Measurements from ENCODE around the gene ADGRL3. TPM values are rescaled to one million over a fixed set of nuclear protein-coding genes. Genes with fewer than 3 reads are reported as not detected.
"Not testable (repeated sequence)": the region's sequence is repeated elsewhere in the genome, so short reads cannot be mapped to it uniquely, and the experiment has no call there.

ADGRL3 gene
- total and polyA plus RNA-seq, 3 donors from 2014 or later = 11.6 to 21.6 (median 12.8) TPM

DNA sequence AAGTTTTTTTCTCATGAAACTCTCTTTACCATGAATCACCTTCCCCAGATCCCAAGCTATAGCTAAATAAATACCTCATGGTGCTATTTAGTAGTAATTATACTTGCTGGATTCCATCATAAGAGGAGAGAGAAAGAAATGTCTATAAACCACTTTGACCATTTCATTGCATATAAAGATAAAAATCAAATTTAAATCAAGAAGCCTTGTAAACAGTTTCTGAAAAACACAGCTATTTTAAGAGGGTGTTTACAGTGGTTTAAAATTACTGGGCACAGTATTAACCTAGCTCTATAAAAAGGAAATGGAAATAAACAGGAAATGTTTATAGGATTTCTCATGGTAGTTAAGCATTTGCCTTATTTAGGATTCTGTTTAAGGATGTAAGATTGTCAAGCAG, 637.9 kb downstream of the ADGRL3 start:
- intact Hi-C loops (cut with DNase I; ENCODE audit: low total_unique reads) = no loop called here
- no peak overlapping the region for H3K4me3 ChIP-seq
- no peaks in the 10 kb centered on the region for H3K4me1 ChIP-seq
- TF ChIP-seq POLR2A (IDR thresholded peaks at IDR 0.05) = no peak
- TF ChIP-seq, protein P1, sequence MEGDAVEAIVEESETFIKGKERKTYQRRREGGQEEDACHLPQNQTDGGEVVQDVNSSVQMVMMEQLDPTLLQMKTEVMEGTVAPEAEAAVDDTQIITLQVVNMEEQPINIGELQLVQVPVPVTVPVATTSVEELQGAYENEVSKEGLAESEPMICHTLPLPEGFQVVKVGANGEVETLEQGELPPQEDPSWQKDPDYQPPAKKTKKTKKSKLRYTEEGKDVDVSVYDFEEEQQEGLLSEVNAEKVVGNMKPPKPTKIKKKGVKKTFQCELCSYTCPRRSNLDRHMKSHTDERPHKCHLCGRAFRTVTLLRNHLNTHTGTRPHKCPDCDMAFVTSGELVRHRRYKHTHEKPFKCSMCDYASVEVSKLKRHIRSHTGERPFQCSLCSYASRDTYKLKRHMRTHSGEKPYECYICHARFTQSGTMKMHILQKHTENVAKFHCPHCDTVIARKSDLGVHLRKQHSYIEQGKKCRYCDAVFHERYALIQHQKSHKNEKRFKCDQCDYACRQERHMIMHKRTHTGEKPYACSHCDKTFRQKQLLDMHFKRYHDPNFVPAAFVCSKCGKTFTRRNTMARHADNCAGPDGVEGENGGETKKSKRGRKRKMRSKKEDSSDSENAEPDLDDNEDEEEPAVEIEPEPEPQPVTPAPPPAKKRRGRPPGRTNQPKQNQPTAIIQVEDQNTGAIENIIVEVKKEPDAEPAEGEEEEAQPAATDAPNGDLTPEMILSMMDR (IDR thresholded peaks at IDR 0.05) = no peak
- no peaks in the 10 kb centered on the region for H3K27me3 ChIP-seq
- no peak overlapping the region for H3K27ac ChIP-seq
- no peaks in the 10 kb centered on the region for H3K36me3 ChIP-seq (ENCODE audit: low read depth, missing control alignments)
- no peak for DNase-seq
- H3K9me3 ChIP-seq = no peaks in the 10 kb centered on the region

DNA sequence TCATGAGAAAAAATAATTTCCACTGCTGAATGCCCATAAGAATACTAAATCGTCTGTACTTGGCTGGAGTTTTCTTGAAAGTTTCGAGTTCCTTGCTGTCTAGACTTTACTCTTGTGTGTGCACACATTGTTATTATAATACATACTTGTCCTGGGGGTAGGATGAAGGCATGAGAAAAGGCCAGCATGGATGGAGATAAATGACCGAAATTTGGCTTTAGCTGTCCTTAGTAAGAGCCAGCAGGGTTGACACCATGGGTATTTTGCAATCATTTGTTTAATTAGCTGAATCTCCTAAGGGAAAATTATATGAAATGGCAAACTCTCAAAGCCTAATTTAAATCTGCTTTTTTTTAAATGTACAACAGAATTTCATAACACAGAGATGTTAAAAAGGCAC, 641.6 kb downstream of the ADGRL3 start:
- Histone ChIP-seq H3K36me3 (ENCODE audit: low read depth, missing control alignments) (no peaks in the 10 kb centered on the region), H3K27me3 (no peaks in the 10 kb centered on the region), H3K4me3 (no peak overlapping the region), H3K9me3 (no peaks in the 10 kb centered on the region), H3K4me1 (no peaks in the 10 kb centered on the region), H3K27ac (no peak overlapping the region)
- 60 to 66% methylated on average over 3 of the region's 3 CpGs for WGBS, 2 donors
- intact Hi-C loops (cut with DNase I; ENCODE audit: low total_unique reads) = no loop called here
- DNase-seq = no peak
- TF ChIP-seq, protein P1 (IDR thresholded peaks at IDR 0.05) = no peak
- no peak for TF ChIP-seq POLR2A (IDR thresholded peaks at IDR 0.05)

DNA sequence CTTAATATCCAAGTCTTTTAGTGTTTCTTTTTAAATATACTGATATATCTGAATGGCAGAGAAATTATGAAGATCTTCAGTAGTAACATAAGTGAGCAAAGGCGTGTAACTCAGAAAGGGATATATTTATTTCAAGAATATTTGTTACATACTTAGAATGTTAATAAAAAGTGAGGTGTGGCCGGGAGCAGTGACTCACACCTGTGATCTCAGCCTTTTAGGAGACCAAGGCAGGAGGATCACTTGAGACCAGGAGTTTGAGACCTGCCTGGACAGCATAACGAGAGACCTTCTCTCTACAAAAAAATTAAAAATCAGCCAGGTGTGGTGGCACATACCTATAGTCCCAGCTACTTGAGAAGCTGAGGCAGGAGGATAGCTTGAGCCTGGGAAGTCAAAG, 651.0 kb downstream of the ADGRL3 start:
- no peaks in the 10 kb centered on the region for H3K4me1 ChIP-seq
- DNase-seq = no peak
- no peaks in the 10 kb centered on the region for H3K9me3 ChIP-seq
- no peak for TF ChIP-seq POLR2A (IDR thresholded peaks at IDR 0.05)
- TF ChIP-seq, protein P1 (IDR thresholded peaks at IDR 0.05) = no peak
- H3K4me3 ChIP-seq = no peak overlapping the region
- no peaks in the 10 kb centered on the region for H3K36me3 ChIP-seq (ENCODE audit: low read depth, missing control alignments)
- H3K27ac ChIP-seq = no peak overlapping the region
- 92 to 93% methylated on average over 3 of the region's 3 CpGs for WGBS, 2 donors
- no peaks in the 10 kb centered on the region for H3K27me3 ChIP-seq
- intact Hi-C loops (cut with DNase I; ENCODE audit: low total_unique reads) = no loop called here

DNA sequence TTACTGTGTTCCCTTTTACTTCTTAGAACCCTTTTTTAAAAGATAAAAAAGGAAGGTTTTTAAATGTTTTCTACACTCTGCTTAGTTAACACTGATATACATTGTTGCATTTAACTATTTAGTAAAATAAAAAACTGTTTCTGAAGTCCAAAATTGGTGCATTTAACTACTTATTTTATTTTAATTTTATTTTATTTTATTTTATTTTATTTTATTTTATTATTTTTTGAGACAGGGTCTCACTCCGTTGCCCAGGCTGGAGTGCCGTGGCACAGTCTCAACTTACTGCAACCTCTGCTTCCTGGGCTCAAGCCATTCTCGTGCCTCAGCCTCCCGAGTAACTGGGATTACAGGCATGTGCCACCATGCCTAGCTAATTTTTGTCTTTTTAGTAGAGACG, 652.0 kb downstream of the ADGRL3 start:
- H3K4me3 ChIP-seq; DNase-seq; H3K4me1 ChIP-seq; H3K36me3 ChIP-seq (ENCODE audit: low read depth, missing control alignments); H3K27ac ChIP-seq; H3K9me3 ChIP-seq; H3K27me3 ChIP-seq; intact Hi-C loops (cut with DNase I; ENCODE audit: low total_unique reads): not testable (repeated sequence)
- WGBS, 2 donors = 95 to 98% methylated on average over 5 of the region's 5 CpGs

DNA sequence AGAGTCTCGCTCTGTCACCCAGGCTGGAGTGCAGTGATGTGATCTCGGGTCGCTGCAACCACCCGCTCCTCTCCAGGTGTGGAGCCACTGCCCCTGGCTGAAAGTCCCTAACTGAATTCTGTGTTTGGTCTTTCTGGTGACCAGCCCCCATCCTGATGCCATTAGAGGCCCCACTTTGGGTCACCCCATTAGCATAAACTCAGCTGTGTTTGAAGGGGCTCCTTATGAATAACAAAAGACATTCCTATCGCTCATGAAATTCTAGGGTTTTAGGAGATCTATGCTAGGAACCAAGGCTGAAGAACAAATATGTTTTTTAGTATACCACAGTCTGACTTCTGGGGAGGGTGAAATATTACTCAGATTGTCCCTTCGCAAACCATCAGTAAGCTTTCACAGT, 652.9 kb downstream of the ADGRL3 start:
- 89 to 94% methylated on average over 3 to 6 of the region's 6 CpGs for WGBS, 2 donors
- DNase-seq = no peak
- Histone ChIP-seq H3K27me3 (no peaks in the 10 kb centered on the region), H3K9me3 (no peaks in the 10 kb centered on the region), H3K36me3 (ENCODE audit: low read depth, missing control alignments) (no peaks in the 10 kb centered on the region), H3K4me1 (no peaks in the 10 kb centered on the region), H3K4me3 (no peak overlapping the region), H3K27ac (no peak overlapping the region)
- no peak for TF ChIP-seq POLR2A (IDR thresholded peaks at IDR 0.05)
- TF ChIP-seq, protein P1 (IDR thresholded peaks at IDR 0.05) = no peak
- intact Hi-C loops (cut with DNase I; ENCODE audit: low total_unique reads) = no loop called here
